CD8-positive, alpha-beta memory T cell (primary cell): ENCODE data around the gene PHOSPHO2. TPM values are rescaled to one million over a fixed set of nuclear protein-coding genes. Genes with fewer than 3 reads are reported as not detected.

Experiments
- CTCF ChIA-PET: fragments of 350-600 bp; sonication (Branson Sonifier 250); formaldehyde crosslinking; loops from one replicate; lab custom pipeline; 2021; ENCODE audit warnings: antibody characterized with exemption; lab: Charles Lee
- POLR2A ChIA-PET: fragments of 350-600 bp; sonication (Branson Sonifier 250); formaldehyde crosslinking; loops from one replicate; lab custom pipeline; 2021; ENCODE audit warnings: antibody characterized with exemption; lab: Charles Lee
- DNase-seq, 5 donors: peaks; one replicate each; pipeline versions ENCODE4 v3.0.0 to v3.0.0-alpha.2; 2020 to 2022; ENCODE audit warnings: mixed read lengths in 1 of 5
- H3K27ac ChIP-seq: one replicate; pipeline ENCODE4 v1.7.0; 2013; ENCODE audit warnings: low read depth, mild to moderate bottlenecking, low read length, moderate library complexity
- H3K27me3 ChIP-seq: 2 replicates; pipeline ENCODE4 v1.7.0; 2013; ENCODE audit warnings: low read length, mild to moderate bottlenecking; ENCODE audit not compliant: insufficient read depth, poor library complexity, severe bottlenecking
- H3K36me3 ChIP-seq: 2 replicates; pipeline ENCODE4 v1.7.0; 2013; ENCODE audit warnings: mild to moderate bottlenecking, low read length, moderate library complexity; ENCODE audit not compliant: insufficient read depth
- H3K4me1 ChIP-seq: 2 replicates; pipeline ENCODE4 v1.7.0; 2013; ENCODE audit warnings: mild to moderate bottlenecking, low read length, moderate library complexity; ENCODE audit not compliant: insufficient read depth
- H3K4me3 ChIP-seq: 2 replicates; pipeline ENCODE4 v1.7.0; 2013; ENCODE audit warnings: mild to moderate bottlenecking, low read length
- H3K9me3 ChIP-seq: 2 replicates; pipeline ENCODE4 v1.7.0; 2013; ENCODE audit warnings: mild to moderate bottlenecking, low read length
- H3K27ac Mint-ChIP-seq, 8 donors: one replicate each; pipeline ENCODE4 v1.8.0; 2020 to 2021; ENCODE audit warnings: mixed read lengths in 8 of 8, mild to moderate bottlenecking in 6 of 8, inconsistent platforms in 3 of 8, moderate library complexity in 3 of 8
- H3K27me3 Mint-ChIP-seq, 2 donors: one replicate each; pipeline ENCODE4 v1.8.0; 2020 to 2021; ENCODE audit warnings: mixed read lengths in 2 of 2, mild to moderate bottlenecking in 1 of 2, moderate library complexity in 1 of 2
- H3K36me3 Mint-ChIP-seq, 3 donors: one replicate each; pipeline ENCODE4 v1.8.0; 2020 to 2021; ENCODE audit warnings: mixed read lengths in 3 of 3, inconsistent platforms in 1 of 3, mild to moderate bottlenecking in 1 of 3
- H3K4me1 Mint-ChIP-seq, 3 donors: one replicate each; pipeline ENCODE4 v1.8.0; 2020 to 2021; ENCODE audit warnings: mixed read lengths in 3 of 3, inconsistent platforms in 1 of 3, mild to moderate bottlenecking in 1 of 3
- H3K4me3 Mint-ChIP-seq, 7 donors: one replicate each; pipeline ENCODE4 v1.8.0; 2020 to 2021; ENCODE audit warnings: mixed read lengths in 7 of 7, mild to moderate bottlenecking in 6 of 7, moderate library complexity in 4 of 7, inconsistent platforms in 2 of 7
- H3K9me3 Mint-ChIP-seq, 5 donors: one replicate each; pipeline ENCODE4 v1.8.0; 2020 to 2022; ENCODE audit warnings: mixed read lengths in 5 of 5, mild to moderate bottlenecking in 3 of 5, moderate library complexity in 2 of 5, inconsistent platforms in 1 of 5
- polyA plus RNA-seq: library from polyadenylated mRNA; unstranded; fragments of 300-500 nt; fragmentation: Illumina TruSeq; gene quantifications from one replicate; pipeline ENCODE4 v1.2.3, GENCODE V29; 2021
- total RNA-seq, 2 experiments: library from RNA; stranded (reverse); gene quantifications; one replicate each; pipeline ENCODE4 v1.2.3, GENCODE V29; 2021

PHOSPHO2 gene
- total RNA-seq, result 1 to 10 TPM; 4.9 to 6.3 TPM
- polyA plus RNA-seq, result 4.5 TPM

- ChIA-PET CTCF (interaction anchor here (1.4 kb wide), 1 partner anchor 11 kb away, joined by 3 read pairs; no protein-coding TSS in a partner anchor), POLR2A (interaction anchor here (0.7 to 2.4 kb wide), 3 partner anchors 9 to 109 kb away, joined by 3 to 9 read pairs (median 5); no protein-coding TSS in a partner anchor)
- Histone ChIP-seq H3K27ac (peak within 1 kb of the TSS; percentile 95), H3K4me1 (peaks cover 8% of the 10 kb centered on the region), H3K4me3 (peak within 1 kb of the TSS; percentile 74), H3K27me3 (no peaks in the 10 kb centered on the region), H3K36me3 (no peaks in the 10 kb centered on the region), H3K9me3 (no peaks in the 10 kb centered on the region)
- peaks cover 7 to 24% (median 15%) of the 10 kb centered on the region in 3 donors for H3K36me3 Mint-ChIP-seq
- peaks cover 8 to 16% (median 13%) of the 10 kb centered on the region in 5 donors for H3K9me3 Mint-ChIP-seq
- H3K27ac Mint-ChIP-seq, result peak within 1 kb of the TSS; percentile 96 to 100 (median 99)
- H3K27me3 Mint-ChIP-seq, result peaks cover 0 to 21% of the 10 kb centered on the region in 2 donors
- peaks cover 15 to 29% (median 16%) of the 10 kb centered on the region in 3 donors for H3K4me1 Mint-ChIP-seq
- DNase-seq, result peak; percentile 99 to 100 (median 99)
- H3K4me3 Mint-ChIP-seq, result peak within 1 kb of the TSS; percentile 87 to 96 (median 91)
Measured at GRCh38 chr2:169694113-169694893, at the start of gene PHOSPHO2, which contains the start of gene CFAP210. Gene PHOSPHO2, plus strand, starts transcription at chr2:169694469. Its CDS starts 6,503 bp downstream, at chr2:169700972. Gene CFAP210, minus strand, starts transcription at chr2:169694405. Its CDS starts 78 bp downstream, at chr2:169694327.

GRCh38 chr2:169647496-169647895 lies 46.8 kb upstream of the PHOSPHO2 start:
- H3K27me3 ChIP-seq, result peaks cover 5% of the 10 kb centered on the region
- no peaks in the 10 kb centered on the region for H3K36me3 ChIP-seq
- no peak overlapping the region for H3K4me3 ChIP-seq
- no peak overlapping the region for H3K27ac Mint-ChIP-seq
- peaks cover 2 to 17% of the 10 kb centered on the region in 2 donors for H3K27me3 Mint-ChIP-seq
- DNase-seq, result no peak
- H3K9me3 Mint-ChIP-seq, result no peaks in the 10 kb centered on the region
- H3K27ac ChIP-seq, result no peak overlapping the region
- H3K4me1 Mint-ChIP-seq, result no peaks in the 10 kb centered on the region
- POLR2A ChIA-PET, result no interaction called here
- CTCF ChIA-PET, result no interaction called here
- no peaks in the 10 kb centered on the region for H3K36me3 Mint-ChIP-seq
- H3K4me3 Mint-ChIP-seq, result no peak overlapping the region
- no peaks in the 10 kb centered on the region for H3K9me3 ChIP-seq
- no peaks in the 10 kb centered on the region for H3K4me1 ChIP-seq

GRCh38 chr2:169649278-169649677 lies 45.0 kb upstream of the PHOSPHO2 start:
- no peaks in the 10 kb centered on the region for H3K36me3 ChIP-seq
- ChIA-PET POLR2A (no interaction called here), CTCF (no interaction called here)
- H3K27ac ChIP-seq, result no peak overlapping the region
- H3K4me3 ChIP-seq, result no peak overlapping the region
- H3K9me3 ChIP-seq, result no peaks in the 10 kb centered on the region
- Mint-ChIP-seq H3K9me3 (no peaks in the 10 kb centered on the region), H3K4me1 (no peaks in the 10 kb centered on the region), H3K27me3 (peaks cover 5 to 25% of the 10 kb centered on the region in 2 donors), H3K36me3 (no peaks in the 10 kb centered on the region), H3K4me3 (no peak overlapping the region), H3K27ac (no peak overlapping the region)
- no peak for DNase-seq
- H3K27me3 ChIP-seq, result peaks cover 5% of the 10 kb centered on the region
- H3K4me1 ChIP-seq, result no peaks in the 10 kb centered on the region

- no peak overlapping the region for H3K27ac ChIP-seq
- H3K36me3 ChIP-seq, result no peaks in the 10 kb centered on the region
- Mint-ChIP-seq H3K4me3 (no peak overlapping the region), H3K4me1 (no peaks in the 10 kb centered on the region), H3K9me3 (no peaks in the 10 kb centered on the region), H3K27me3 (peaks cover 8 to 31% of the 10 kb centered on the region in 2 donors), H3K27ac (no peak overlapping the region), H3K36me3 (peaks cover 0 to 1% (median 0%) of the 10 kb centered on the region in 3 donors)
- DNase-seq, result no peak
- H3K4me1 ChIP-seq, result no peaks in the 10 kb centered on the region
- ChIA-PET POLR2A (no interaction called here), CTCF (no interaction called here)
- no peak overlapping the region for H3K4me3 ChIP-seq
- H3K9me3 ChIP-seq, result no peaks in the 10 kb centered on the region
- peaks cover 5% of the 10 kb centered on the region for H3K27me3 ChIP-seq
Measured at GRCh38 chr2:169653636-169654035, 40.6 kb upstream of the PHOSPHO2 start.

DNA sequence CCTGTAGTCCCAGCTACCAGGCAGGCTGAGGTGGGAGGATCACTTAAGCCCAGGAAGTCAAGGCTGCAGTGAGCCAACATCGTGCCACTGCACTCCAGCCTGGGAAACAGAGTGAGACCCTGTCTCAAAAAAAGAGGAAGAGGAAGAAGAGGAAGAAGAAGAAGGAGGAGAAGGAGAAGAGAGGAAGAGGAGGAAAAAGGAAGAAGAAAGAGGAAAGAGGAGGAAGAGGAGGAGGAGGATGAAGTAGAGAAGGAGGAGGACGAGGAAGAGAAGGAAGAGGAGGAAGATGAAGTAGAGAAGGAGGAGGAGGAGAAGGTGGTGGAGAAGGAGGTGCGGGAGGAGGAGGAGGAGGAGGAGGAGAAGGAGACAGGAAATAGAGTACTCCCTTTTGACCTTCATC lies 38.1 kb upstream of the PHOSPHO2 start:
- Histone ChIP-seq H3K27me3 (peaks cover 5% of the 10 kb centered on the region), H3K9me3 (no peaks in the 10 kb centered on the region), H3K27ac (no peak overlapping the region), H3K4me1 (no peaks in the 10 kb centered on the region), H3K36me3 (no peaks in the 10 kb centered on the region), H3K4me3 (no peak overlapping the region)
- Mint-ChIP-seq H3K36me3 (peaks cover 0 to 1% (median 0%) of the 10 kb centered on the region in 3 donors), H3K27me3 (peaks cover 6 to 24% of the 10 kb centered on the region in 2 donors), H3K9me3 (no peaks in the 10 kb centered on the region), H3K27ac (peak overlapping the region in 1 of 8 donors; percentile 61), H3K4me1 (peaks cover 0 to 3% (median 1%) of the 10 kb centered on the region in 3 donors), H3K4me3 (no peak overlapping the region)
- ChIA-PET POLR2A (no interaction called here), CTCF (no interaction called here)
- no peak for DNase-seq

DNA sequence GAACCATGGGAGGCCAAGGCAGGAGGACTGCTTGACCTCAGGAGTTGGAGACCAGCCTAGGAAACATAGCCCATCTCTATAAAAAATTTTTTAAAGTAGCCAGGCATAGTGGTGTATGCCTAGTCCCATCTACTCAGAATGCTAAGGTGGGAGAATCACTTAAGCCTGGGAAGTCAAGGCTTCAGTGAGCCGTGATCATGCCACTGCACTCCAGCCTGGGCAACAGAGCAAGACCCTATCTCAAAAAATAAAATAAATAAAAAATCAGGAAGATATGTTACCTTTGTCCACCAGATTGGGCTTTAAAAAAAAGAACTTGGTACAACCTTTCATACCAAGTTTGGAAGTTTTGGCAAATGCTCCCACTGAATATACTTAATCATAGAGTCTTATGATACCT lies 35.4 kb upstream of the PHOSPHO2 start:
- H3K27ac Mint-ChIP-seq, result no peak overlapping the region
- POLR2A ChIA-PET, result no interaction called here

GRCh38 chr2:169659320-169659719 lies 34.9 kb upstream of the PHOSPHO2 start:
- H3K27ac Mint-ChIP-seq, result peak overlapping the region in 1 of 8 donors; percentile 15
- H3K4me3 Mint-ChIP-seq, result no peak overlapping the region
- no peaks in the 10 kb centered on the region for H3K9me3 Mint-ChIP-seq
- no peaks in the 10 kb centered on the region for H3K4me1 ChIP-seq
- DNase-seq, result no peak
- no peaks in the 10 kb centered on the region for H3K36me3 ChIP-seq
- CTCF ChIA-PET, result no interaction called here
- H3K27ac ChIP-seq, result no peak overlapping the region
- peaks cover 0 to 3% (median 1%) of the 10 kb centered on the region in 3 donors for H3K4me1 Mint-ChIP-seq
- POLR2A ChIA-PET, result no interaction called here
- H3K9me3 ChIP-seq, result no peaks in the 10 kb centered on the region
- H3K27me3 Mint-ChIP-seq, result peaks cover 6% of the 10 kb centered on the region in 2 donors
- H3K27me3 ChIP-seq, result no peaks in the 10 kb centered on the region
- peaks cover 0 to 1% (median 0%) of the 10 kb centered on the region in 3 donors for H3K36me3 Mint-ChIP-seq
- no peak overlapping the region for H3K4me3 ChIP-seq

More for the DNA sequence above, 35.4 kb upstream of the PHOSPHO2 start:
- Histone ChIP-seq H3K4me3 (no peak overlapping the region), H3K27ac (no peak overlapping the region), H3K9me3 (no peaks in the 10 kb centered on the region), H3K27me3 (no peaks in the 10 kb centered on the region), H3K36me3 (no peaks in the 10 kb centered on the region), H3K4me1 (no peaks in the 10 kb centered on the region)
- H3K4me1 Mint-ChIP-seq, result peaks cover 0 to 3% (median 1%) of the 10 kb centered on the region in 3 donors
- H3K36me3 Mint-ChIP-seq, result peaks cover 0 to 1% (median 0%) of the 10 kb centered on the region in 3 donors
- no peak overlapping the region for H3K4me3 Mint-ChIP-seq
- CTCF ChIA-PET, result no interaction called here
- no peaks in the 10 kb centered on the region for H3K9me3 Mint-ChIP-seq
- DNase-seq, result no peak
- peaks cover 6% of the 10 kb centered on the region in 2 donors for H3K27me3 Mint-ChIP-seq

GRCh38 chr2:169661265-169661664 lies 33.0 kb upstream of the PHOSPHO2 start:
- CTCF ChIA-PET, result no interaction called here
- no peak overlapping the region for H3K27ac Mint-ChIP-seq
- no peak overlapping the region for H3K27ac ChIP-seq
- peaks cover 0 to 3% of the 10 kb centered on the region in 2 donors for H3K27me3 Mint-ChIP-seq
- no peaks in the 10 kb centered on the region for H3K27me3 ChIP-seq
- no peaks in the 10 kb centered on the region for H3K9me3 ChIP-seq
- H3K4me1 ChIP-seq, result no peaks in the 10 kb centered on the region
- no peaks in the 10 kb centered on the region for H3K9me3 Mint-ChIP-seq
- H3K4me1 Mint-ChIP-seq, result peaks cover 0 to 3% (median 1%) of the 10 kb centered on the region in 3 donors
- H3K36me3 Mint-ChIP-seq, result peaks cover 0 to 1% (median 0%) of the 10 kb centered on the region in 3 donors
- H3K4me3 ChIP-seq, result no peak overlapping the region
- POLR2A ChIA-PET, result no interaction called here
- H3K36me3 ChIP-seq, result no peaks in the 10 kb centered on the region
- no peak overlapping the region for H3K4me3 Mint-ChIP-seq
- DNase-seq, result no peak
